HG02763 (cell line): Measurements from ENCODE around the gene TIMP2.
"Not testable (repeated sequence)": the region's sequence is repeated elsewhere in the genome, so short reads cannot be mapped to it uniquely, and the experiment has no call there.

Experiments
- ATAC-seq: cut with Tn5 transposase; IDR thresholded peaks from one replicate; pipeline ENCODE4 v1.9.1; 2021; ENCODE audit warnings: mild to moderate bottlenecking, moderate library complexity; ENCODE audit not compliant: unreplicated experiment

TIMP2 gene, protein sequence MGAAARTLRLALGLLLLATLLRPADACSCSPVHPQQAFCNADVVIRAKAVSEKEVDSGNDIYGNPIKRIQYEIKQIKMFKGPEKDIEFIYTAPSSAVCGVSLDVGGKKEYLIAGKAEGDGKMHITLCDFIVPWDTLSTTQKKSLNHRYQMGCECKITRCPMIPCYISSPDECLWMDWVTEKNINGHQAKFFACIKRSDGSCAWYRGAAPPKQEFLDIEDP

DNA sequence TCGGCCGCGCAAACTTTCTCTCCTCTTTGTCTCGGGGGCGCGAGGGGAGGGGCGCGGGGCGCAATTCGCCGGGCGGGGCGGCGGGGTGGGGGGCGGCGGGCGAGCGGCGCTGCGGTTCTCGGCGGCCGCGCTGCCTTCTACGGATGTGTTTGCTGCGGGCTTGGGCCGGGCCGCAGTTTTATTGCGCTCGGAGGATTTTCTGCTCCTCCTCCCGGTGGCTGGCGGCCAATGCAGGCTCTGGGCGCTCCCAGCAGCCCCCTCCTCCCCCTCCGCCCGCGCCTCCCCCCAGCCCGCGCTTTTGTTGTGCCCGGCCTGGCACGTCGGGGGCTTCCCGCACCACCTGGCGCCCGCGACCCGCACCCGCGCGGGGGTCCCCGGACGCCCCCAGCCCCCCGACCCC, at the start of gene TIMP2:
Gene TIMP2, minus strand, starts transcription at position 154 of the 400 bp plus-strand sequence. CDS start 299 bp downstream, outside the sequence.
- ATAC-seq = no peak

DNA sequence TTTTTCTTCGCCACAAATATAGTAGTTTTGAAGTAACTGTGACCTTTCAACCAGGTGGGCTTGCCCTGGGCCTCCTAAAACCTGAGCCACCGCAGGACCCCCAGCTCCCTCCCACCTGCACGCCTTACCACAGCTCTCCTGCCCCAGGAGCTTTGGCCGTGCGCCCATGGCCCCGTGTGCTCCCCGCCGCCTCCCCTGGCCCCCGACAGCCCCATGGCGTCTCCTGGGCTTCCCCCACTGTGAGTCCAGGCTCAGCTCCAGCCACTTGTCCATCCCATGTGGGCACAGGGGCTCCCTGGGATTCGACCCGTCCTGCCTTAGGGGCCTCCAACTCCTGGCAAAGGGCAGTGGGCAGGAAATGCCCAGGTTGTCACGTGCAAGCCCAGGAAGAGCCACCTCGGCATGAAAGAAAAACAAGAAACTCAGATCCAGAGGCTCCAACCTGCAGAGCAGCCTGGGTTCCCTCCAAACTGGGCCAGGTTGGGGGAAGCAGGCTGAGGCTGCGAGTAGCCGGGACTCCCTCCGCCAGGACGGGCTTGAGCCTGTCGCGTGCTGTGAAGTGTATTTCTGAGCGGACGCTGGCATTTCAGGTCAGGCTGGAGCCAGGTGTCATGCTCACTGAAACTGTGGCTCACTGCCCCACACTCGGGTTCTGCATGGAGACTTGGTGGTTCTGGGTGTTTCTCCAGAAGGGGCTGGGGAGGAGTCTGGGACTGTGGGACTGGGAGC, 48.8 kb upstream of the TIMP2 start:
- ATAC-seq = no peak

DNA sequence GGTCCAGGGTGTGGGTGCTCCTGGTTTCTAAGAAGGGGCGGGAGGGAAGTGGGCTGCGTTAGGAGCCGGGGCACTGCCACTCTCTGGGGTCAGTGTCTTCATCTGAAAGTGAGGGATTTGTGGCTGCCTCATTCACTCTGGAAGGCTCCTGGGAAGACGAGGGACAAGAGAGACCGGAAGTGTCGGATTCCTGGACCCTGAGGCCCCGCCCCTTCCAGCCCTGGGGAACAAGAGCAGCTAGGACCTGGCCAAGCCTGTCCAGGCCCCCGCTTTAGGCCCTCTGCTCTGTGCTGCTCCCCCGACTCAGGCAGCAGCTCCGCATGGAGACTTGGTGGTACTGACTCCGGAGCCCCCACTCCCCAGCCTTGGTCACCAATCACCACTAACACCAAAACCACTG, 48.0 kb upstream of the TIMP2 start:
- no peak for ATAC-seq

DNA sequence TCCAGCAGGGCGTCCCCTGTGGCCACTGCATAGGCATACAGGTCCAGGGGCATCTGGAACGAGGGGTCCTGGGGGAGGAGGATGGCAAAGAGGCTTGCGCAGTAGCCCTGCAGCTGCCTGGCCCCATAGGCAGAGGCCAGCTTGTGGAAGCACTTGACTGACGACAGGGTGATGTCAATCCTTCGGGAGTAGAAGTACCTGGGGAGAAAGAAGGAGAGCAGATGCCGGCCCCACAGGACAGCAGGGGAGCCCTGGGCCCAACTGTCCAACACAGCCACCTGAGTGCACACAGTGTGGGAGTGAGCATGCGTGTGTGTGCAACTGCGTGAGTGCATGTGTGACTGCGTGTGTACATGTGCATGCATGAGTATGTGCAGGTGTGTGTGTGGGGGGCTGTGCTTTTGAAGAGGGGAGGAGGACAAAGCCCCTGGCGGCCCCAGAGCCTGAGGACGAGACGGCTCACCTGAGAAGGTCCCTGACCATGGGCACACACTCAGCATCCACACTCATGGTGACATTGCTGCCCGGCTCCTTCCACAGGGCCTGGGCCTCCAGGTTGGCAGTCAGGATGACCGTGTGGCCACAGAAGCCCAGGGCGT, 47.4 kb upstream of the TIMP2 start:
- ATAC-seq = no peak

DNA sequence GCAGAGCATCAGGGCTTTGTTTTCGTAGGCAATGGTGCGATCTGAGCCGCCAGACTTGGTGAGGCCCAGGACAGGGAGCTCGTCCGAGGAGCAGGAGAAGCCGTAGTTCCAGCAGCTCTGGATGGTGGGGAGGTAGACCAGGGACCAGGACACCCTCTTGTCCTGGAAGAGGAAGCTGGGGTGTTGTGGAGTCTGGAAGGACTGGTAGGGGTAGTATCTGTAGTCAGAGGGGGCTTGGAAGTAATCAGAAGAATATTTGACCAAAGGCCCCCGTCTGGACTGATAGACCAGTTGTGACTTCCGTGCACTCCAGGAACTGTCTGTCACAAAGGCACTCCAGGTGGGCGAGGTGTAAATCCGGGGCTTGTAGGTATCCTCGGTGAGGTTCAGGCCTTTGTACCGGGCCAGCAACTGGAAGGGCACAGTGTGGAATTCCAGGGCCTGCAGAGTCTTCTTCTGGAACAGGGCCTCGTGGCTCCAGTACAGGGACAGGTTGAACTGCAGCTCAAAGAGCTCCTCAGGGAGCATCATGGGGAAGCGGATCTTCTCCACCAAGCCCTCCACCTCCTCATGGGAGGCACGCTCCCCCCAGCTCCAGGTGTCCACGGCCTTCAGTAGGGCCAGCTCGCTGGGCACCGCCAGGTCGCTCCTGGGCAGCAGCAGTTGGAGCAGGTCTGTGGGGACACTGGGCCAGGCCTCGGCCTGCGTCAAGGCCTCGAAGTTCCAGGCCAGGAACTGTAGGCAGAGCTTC, 46.7 kb upstream of the TIMP2 start:
- no peak for ATAC-seq

DNA sequence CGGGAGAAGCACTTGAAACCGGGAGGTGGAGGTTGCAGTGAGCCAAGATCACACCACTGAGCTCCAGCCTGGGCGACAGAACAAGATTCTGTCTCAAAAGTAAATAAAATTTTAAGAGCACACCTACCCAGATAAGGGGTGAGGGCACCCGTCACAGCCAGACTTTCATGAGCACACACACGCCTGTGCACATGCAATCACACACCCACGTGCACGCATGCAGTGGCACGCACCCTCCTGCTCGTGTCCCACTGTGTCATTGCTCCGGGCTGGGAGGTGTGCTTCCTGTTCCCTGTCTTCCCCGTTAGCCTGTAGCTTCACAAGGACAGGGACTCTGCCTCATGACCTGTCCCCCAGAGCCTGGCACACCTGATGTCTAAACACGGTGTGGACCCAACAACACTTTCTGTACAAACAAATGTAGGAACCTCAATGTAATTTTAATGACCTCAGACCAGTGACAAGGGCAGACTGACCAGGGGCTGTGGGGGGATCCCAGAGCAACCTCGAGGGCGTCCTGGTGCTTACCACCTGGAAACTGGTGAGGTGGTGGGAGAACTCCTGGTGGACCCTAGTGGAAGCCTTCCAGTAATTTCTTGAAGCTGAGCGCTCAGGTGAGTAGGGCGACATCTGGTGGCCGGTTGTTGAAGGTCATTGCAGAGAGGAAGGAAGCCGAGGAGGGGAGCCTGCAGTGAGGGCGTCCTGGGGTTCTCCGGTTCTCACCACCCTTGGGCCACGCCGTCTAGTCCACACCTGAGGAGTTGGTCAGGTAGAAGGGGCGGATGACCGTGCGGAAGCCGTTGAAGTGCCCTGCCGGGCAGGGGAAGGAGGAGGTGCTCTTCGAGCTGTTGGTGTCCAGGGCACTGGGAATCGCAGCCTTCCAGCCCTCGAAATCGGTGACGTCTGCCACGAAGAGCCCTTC, 45.9 kb upstream of the TIMP2 start:
- no peak for ATAC-seq

DNA sequence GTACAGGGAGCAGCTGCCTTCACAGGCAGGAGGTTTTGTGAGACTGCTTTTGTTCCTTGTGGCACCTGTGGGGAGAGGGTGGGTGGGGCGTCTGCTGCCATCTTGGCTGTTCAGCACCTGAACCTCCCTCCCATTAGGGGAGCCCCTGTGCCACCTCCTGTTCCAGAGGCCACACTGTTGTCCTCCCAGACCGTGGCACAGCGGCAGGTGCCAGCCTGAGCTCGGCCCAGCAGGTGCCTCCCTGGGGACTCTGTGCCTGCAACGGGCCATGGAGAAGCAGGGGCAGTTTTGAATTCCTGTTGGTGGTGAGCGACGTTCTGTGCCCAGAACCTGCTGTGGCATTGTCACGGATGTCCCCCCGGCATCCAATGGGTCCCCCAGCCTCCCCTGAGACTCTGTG, 44.7 kb upstream of the TIMP2 start:
- no peak for ATAC-seq

DNA sequence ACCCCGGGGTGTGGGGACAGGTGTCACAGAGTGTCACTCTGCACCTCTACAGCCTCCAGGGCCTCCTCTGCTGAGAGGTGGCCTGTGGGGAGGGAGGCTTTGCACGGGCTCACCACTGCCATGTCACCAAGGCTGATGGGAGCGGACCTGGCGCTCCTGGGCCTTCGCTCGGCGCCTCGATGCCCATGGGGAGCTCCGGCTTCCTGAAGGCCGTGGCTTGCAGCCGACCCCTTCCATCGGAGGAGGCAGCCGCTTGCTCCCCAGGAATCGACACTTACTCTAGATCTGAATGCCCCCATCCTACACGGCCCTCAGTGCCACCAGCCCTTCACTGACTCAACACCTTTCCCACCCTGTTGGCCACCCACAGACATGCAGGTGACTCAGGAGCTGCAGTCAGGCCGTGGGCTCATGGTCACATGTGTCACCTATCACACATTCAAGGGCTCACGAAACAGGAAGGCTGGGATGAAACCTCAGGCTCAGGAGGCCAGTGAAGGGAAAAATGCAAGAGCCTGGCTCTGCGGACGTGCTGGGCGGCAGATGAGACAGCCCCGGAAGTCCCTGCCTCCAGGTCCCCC, 42.7 kb upstream of the TIMP2 start:
- ATAC-seq = no peak

DNA sequence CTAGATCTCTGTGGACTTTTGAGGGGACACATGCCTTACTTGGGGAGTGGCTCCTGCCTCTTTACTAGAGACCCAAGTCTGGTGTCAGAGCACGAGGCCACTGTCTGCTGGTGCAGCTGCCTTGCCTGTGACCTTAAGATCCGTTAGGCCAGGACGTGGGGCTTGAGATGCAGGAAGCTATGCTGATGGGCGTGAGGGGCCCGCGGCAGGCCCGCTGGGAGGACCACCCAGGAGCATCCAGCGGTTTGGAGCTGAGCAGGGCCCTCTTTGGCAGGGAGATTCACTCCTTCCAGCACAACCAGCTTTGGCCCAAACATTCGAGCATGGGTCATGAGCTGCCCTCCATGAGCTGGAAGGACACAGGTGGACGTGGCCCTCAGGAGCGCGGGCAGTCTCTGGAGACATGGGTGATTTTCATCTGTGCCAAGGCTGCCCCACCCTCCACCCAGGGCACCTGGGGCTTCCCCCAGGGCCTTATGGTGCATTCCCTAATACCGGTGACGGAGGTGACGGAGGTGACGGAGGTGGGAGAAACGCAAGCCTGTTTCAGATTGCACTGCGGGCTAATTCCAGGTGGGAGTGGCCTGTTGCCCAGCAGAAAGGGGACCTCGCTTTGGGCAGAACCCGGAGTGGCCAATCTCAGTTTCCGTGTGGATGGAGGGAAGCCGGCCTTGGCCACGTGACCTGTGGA, 41.9 kb upstream of the TIMP2 start:
- ATAC-seq = no peak

DNA sequence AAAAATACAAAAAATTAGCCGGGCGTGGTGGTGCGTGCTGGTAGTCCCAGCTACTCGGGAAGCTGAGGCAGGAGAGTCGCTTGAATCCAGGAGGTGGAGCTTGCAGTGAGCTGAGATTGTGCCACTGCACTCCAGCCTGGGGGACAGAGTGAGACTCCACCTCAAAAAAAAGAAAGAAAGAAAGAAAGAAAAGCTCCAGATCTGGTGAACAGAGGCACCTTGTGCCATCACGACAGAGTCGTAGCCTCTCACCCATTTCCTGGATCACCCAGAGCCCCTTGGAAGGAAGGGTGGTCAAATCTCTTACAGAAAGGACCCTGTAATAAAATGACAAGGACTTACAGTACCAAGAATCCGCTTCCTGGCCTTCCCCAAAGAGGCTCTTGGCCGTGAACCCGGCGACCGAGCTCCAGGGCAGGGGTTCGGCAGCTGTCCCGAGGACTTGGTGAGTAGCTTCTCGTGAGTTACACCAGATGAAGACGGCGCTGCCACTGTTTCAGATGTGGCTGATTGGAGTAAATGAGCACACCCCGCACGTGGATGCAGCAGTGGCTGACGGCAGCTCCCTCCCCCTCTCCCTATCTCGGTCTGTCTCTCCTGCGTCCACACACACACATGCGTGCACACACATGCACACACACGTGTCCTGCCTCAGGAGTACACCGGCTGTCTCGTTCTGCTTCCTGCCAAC, 41.1 kb upstream of the TIMP2 start:
- no peak for ATAC-seq

DNA sequence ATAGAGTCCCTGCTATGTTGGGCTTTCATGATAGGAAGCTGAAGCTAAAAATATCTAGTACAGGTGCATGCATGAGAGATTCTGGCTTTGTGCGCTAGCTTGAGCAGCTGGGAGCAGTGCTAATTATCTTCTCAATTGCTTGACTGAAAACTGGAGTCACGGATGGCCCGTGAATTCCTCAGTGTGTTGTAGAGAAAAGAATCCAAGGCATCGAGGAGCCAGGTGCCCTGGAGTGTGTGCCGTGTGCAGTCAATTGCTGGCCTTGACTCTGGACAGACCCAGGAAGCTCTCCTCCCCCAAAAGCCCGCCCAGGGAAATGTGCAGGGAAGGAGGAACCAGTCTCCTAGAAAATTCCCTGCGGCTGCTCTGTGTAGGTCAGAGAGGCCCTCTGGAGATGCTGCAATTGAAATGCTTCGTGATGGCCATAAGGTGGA, 40.3 kb upstream of the TIMP2 start:
- no peak for ATAC-seq

DNA sequence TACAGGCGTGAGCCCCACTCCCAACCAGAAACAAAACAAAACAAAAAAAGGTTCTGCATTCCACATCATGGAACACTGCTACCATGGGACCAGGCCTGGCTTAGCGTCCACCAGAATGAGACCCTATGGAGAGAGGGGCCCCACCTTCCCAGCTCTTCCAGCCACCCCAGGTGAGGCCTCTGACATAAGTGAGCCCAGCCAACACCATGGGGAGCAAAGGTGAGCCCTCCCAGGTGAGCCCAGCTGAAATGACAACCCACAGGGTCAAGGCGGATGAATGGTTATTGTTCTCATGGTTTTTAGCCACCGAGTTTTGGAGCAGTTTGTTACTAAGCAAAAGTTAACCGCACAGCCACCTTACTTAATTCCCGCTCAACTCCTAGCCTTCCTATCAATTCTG, 38.2 kb upstream of the TIMP2 start:
- no peak for ATAC-seq

DNA sequence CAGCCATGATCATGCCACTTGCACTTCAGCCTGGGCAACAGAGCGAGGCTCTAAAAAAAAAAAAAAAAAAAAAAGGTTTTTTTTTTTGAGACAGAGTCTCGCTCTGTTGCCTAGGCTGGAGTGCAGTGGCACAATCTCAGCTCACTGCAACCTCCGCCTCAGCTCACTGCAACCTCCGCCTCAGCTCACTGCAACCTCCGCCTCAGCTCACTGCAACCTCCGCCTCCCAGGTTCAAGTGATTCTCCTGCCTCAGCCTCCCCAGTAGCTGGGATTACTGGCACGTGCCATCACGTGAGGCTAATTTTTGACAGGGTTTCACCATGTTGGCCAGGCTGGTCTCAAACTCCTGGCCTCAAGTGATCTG, 37.8 kb upstream of the TIMP2 start:
- ATAC-seq = not testable (repeated sequence)

DNA sequence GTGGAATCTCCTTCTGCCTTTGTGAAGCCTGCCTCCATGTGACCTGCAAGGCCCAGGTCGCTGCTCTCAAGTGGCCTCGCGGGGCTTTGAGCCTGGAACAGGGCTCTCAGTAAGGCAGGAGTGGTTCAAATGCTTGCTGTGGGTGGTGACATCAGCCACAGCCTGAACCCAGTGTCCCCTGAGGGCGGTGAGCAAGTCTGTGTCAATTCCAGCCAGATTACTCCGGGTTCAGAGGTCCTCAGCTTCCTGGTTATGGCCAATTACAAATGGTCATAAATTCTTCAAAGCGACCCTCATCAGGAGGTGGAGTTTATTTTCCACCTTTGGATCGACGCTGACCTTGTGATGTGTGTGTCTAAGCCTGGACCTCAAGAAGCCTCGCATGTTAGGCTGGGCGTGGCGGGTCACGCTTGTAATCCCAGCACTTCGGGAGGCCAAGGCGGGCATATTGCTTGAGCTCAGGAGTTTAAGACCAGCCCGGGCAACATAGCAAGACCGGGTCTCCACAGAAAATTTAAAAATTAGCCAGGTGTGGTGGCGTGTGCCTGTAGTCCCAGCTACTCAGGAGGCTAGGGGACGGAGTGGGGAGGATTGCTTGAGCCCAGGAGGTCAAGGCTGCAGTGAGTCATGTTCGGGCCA, 37.3 kb upstream of the TIMP2 start:
- no peak for ATAC-seq

DNA sequence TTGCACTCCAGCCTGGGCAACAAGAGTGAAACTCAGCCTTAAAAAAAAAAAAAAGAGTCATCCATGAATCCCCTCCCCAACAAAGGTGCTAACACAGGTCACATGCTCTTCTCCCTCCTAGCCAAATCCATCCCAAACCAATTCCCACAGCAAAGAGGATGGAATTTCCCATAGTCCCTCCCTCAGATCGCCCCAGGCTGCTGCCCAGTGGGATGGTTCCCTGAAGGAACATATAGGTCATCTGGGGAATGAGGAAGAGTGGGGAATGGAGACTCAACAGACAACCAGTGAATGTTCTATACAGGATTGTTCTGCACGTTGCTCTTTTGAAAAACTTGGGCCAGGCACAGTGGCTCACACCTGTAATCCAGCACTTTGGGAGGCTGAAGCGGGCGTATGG, 36.4 kb upstream of the TIMP2 start:
- ATAC-seq = no peak

DNA sequence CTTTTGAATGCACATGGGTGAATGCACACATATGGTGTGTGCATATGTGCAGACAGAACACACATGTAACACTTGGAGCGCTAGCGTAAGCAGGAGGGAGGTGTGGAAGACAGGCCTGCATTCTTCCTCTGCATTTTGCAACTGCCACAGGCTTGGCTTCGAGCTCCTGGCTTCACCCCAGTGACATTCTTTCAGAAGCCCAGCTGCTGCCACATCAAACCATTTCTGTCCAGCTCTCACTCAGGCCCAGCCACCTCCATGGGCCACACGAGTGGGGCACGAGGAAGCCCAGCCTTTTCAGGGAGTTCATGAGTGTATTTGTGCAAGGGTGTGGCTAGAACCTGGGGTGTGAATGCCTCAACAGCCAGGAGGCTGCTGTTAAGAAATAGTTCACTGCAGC, 35.7 kb upstream of the TIMP2 start:
- no peak for ATAC-seq

DNA sequence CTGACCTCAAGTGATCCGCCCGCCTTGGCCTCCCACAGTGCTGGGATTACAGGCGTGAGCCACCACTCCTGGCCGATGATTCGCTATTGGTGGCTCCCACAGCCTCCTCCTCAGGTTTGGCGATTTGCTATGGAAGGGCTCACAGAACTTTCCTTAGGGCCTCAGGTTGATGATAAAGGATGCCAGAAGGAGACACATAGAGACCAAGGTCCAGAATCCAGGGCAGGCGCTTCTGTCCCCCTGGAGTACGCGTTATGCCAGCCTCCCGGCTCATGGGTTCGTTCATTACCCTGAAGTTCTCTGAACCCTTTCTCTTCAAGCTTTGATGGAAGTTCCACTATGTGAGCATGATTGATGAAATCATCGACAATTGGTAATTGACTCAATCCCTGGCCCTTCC, 34.6 kb upstream of the TIMP2 start:
- no peak for ATAC-seq

DNA sequence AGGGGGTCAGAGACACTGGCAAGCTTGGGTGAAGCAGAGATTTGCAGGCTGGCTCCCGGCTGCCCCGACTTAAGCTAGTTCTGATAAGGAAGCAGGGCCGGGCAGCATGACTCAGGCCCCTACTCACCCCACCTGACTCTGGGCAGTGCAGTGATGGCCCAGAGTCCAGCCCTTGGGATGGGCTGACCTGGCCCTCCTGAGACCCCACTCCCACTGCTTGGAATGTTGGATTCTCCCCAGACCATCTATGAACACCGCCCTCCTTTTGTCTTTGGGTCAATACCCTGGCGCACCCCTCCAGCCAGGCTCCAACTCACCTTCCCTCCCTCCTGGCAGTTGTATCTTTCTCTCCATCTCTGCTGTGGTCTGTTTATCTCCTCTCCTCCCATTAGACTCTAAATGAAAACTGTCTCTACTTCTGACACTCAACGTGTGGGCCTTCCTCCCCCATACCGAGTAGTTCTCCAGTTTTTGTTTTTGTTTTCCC, 33.5 kb upstream of the TIMP2 start:
- no peak for ATAC-seq
